Neuronal stem cell (in vitro differentiated cells): ENCODE measurements around the gene SHC2.

Experiments
- DNase-seq: peaks from one replicate; pipeline ENCODE4 v3.0.0-alpha.2; 2013; ENCODE audit warnings: low spot score
- H2AFZ ChIP-seq: one replicate; pipeline ENCODE4 v1.6.1; 2013; ENCODE audit warnings: mild to moderate bottlenecking, low read length, inconsistent platforms
- H2AK5ac ChIP-seq: 2 replicates; pipeline ENCODE4 v1.6.1; 2013; ENCODE audit warnings: low read depth, mild to moderate bottlenecking, inconsistent platforms, low read length, moderate library complexity, mixed read lengths
- H2BK120ac ChIP-seq: 2 replicates; pipeline ENCODE4 v1.6.1; 2013; ENCODE audit warnings: low read depth, mild to moderate bottlenecking, inconsistent platforms, low read length, moderate library complexity, mixed read lengths
- H2BK12ac ChIP-seq: one replicate; pipeline ENCODE4 v1.6.1; 2013; ENCODE audit warnings: low read length, inconsistent platforms
- H2BK15ac ChIP-seq: 2 replicates; pipeline ENCODE4 v1.6.1; 2013; ENCODE audit warnings: mild to moderate bottlenecking, low read length, inconsistent platforms, mixed read lengths
- H2BK5ac ChIP-seq: one replicate; pipeline ENCODE4 v1.6.1; 2013; ENCODE audit warnings: inconsistent platforms, mild to moderate bottlenecking, low read length, moderate library complexity
- H3K14ac ChIP-seq: one replicate; pipeline ENCODE4 v1.6.1; 2013; ENCODE audit warnings: low read length, inconsistent platforms
- H3K18ac ChIP-seq: 2 replicates; pipeline ENCODE4 v1.6.1; 2013; ENCODE audit warnings: low read length, inconsistent platforms
- H3K23ac ChIP-seq: 2 replicates; pipeline ENCODE4 v1.6.1; 2013; ENCODE audit warnings: low read depth, mild to moderate bottlenecking, mixed read lengths, low read length, inconsistent platforms; ENCODE audit not compliant: poor library complexity
- H3K27ac ChIP-seq: replicated peaks from 3 replicates; pipeline ENCODE4 v1.5.1; 2013; ENCODE audit warnings: low read length, inconsistent platforms
- H3K27me3 ChIP-seq, 3 experiments: 2 replicates each; pipeline ENCODE4 v1.6.1; 2013; ENCODE audit warnings: low read length in 3 of 3, mild to moderate bottlenecking in 2 of 3, inconsistent platforms in 1 of 3, low read depth in 1 of 3, mixed read lengths in 1 of 3, moderate library complexity in 1 of 3; ENCODE audit not compliant: control insufficient read depth in 3 of 3, insufficient read depth in 3 of 3
- H3K36me3 ChIP-seq, 2 donors: replicated peaks in 1 of 2; 2 replicates each; pipeline ENCODE4 v1.6.1; 2013; ENCODE audit warnings: low read length in 2 of 2; ENCODE audit not compliant: control insufficient read depth in 2 of 2, insufficient read depth in 2 of 2
- H3K4ac ChIP-seq: 2 replicates; pipeline ENCODE4 v1.6.1; 2013; ENCODE audit warnings: inconsistent platforms, mild to moderate bottlenecking, low read length, moderate library complexity
- H3K4me1 ChIP-seq, 2 donors: 1 replicate in 1 of 2; 2 replicates in 1 of 2; pipeline ENCODE4 v1.6.1; 2013; ENCODE audit warnings: low read length in 2 of 2, low read depth in 1 of 2; ENCODE audit not compliant: control insufficient read depth in 2 of 2, insufficient read depth in 1 of 2
- H3K4me2 ChIP-seq: one replicate; pipeline ENCODE4 v1.6.1; 2013; ENCODE audit warnings: mild to moderate bottlenecking, low read length, inconsistent platforms; ENCODE audit not compliant: insufficient read depth, poor library complexity, severe bottlenecking
- H3K4me3 ChIP-seq, 2 donors: 2 replicates each; pipeline ENCODE4 v1.5.1; 2013; ENCODE audit warnings: low read length in 2 of 2, mild to moderate bottlenecking in 2 of 2, inconsistent platforms in 1 of 2, moderate library complexity in 1 of 2
- H3K79me1 ChIP-seq: one replicate; pipeline ENCODE4 v1.6.1; 2013; ENCODE audit warnings: low read depth, mild to moderate bottlenecking, inconsistent platforms, low read length, moderate library complexity
- H3K9ac ChIP-seq: one replicate; pipeline ENCODE4 v1.6.1; 2013; ENCODE audit warnings: mild to moderate bottlenecking, low read depth, low read length, inconsistent platforms; ENCODE audit not compliant: poor library complexity
- H3K9me3 ChIP-seq, 2 donors: replicated peaks in 1 of 2; 2 replicates each; pipeline versions ENCODE3 to v1.6.1; 2013; ENCODE audit warnings: low read length in 2 of 2, mild to moderate bottlenecking in 2 of 2, inconsistent platforms in 1 of 2, low read depth in 1 of 2, mixed read lengths in 1 of 2, moderate library complexity in 1 of 2; ENCODE audit not compliant: control insufficient read depth in 2 of 2, insufficient read depth in 1 of 2
- H4K8ac ChIP-seq: one replicate; pipeline ENCODE4 v1.6.1; 2013; ENCODE audit warnings: low read depth, mild to moderate bottlenecking, inconsistent platforms, low read length, moderate library complexity
- H4K91ac ChIP-seq: one replicate; pipeline ENCODE4 v1.6.1; 2013; ENCODE audit warnings: low read length, low read depth, mild to moderate bottlenecking, inconsistent platforms; ENCODE audit not compliant: poor library complexity
- WGBS, 2 donors: extraction: QIAGEN DNeasy Blood & Tissue Kit; methylation state at CpG; one replicate each; pipeline ENCODE4 v1.1.7; 2013; ENCODE audit warnings: missing lambda C conversion rate in 2 of 2, mixed read lengths in 1 of 2; ENCODE audit not compliant: insufficient read length in 2 of 2, insufficient replicate concordance in 1 of 2; ENCODE audit errors: extremely low coverage in 2 of 2; 5-methylcytosine and 5-hydroxymethylcytosine counted together

SHC2 gene

GRCh38 chr19:408441-408901 is 52.4 kb downstream of the SHC2 start:
- peak overlapping the region; percentile 95 for H2AFZ ChIP-seq
- H3K4me1 ChIP-seq = peaks cover 16 to 17% of the 10 kb centered on the region in 2 donors
- H2BK120ac ChIP-seq = peak overlapping the region; percentile 95
- H4K8ac ChIP-seq = no peak overlapping the region
- H2BK12ac ChIP-seq = no peak overlapping the region
- H3K4me3 ChIP-seq = peak overlapping the region; percentile 55 to 89
- peaks cover 0 to 10% (median 5%) of the 10 kb centered on the region in 3 experiments for H3K27me3 ChIP-seq
- peaks cover 3% of the 10 kb centered on the region for H3K79me1 ChIP-seq
- no CpG with 5 or more reads among the region's 30 CpGs for WGBS, 2 donors
- peak overlapping the region; percentile 70 for H3K9ac ChIP-seq
- H3K18ac ChIP-seq = peak overlapping the region; percentile 99
- H3K23ac ChIP-seq = peak overlapping the region; percentile 31
- no peaks in the 10 kb centered on the region for H3K36me3 ChIP-seq
- peak overlapping the region; percentile 96 for H2BK15ac ChIP-seq
- peaks cover 4 to 5% of the 10 kb centered on the region in 2 donors for H3K9me3 ChIP-seq
- H2BK5ac ChIP-seq = peak overlapping the region; percentile 82
- no peak overlapping the region for H4K91ac ChIP-seq
- no peak for DNase-seq
- H2AK5ac ChIP-seq = peak overlapping the region; percentile 99
- no peak overlapping the region for H3K4ac ChIP-seq
- H3K14ac ChIP-seq = peak overlapping the region; percentile 84
- H3K27ac ChIP-seq = no peak overlapping the region
- H3K4me2 ChIP-seq = peak overlapping the region; percentile 93

GRCh38 chr19:407511-408440 is 53.1 kb downstream of the SHC2 start:
- H3K27me3 ChIP-seq = peaks cover 0 to 10% (median 5%) of the 10 kb centered on the region in 3 experiments
- H3K27ac ChIP-seq = no peak overlapping the region
- peak overlapping the region; percentile 96 for H2BK15ac ChIP-seq
- H3K4me1 ChIP-seq = peaks cover 16 to 18% of the 10 kb centered on the region in 2 donors
- H3K9ac ChIP-seq = peak overlapping the region; percentile 70
- peak overlapping the region; percentile 55 to 89 for H3K4me3 ChIP-seq
- peak overlapping the region; percentile 16 for H2BK12ac ChIP-seq
- peaks cover 7% of the 10 kb centered on the region for H3K79me1 ChIP-seq
- no peaks in the 10 kb centered on the region for H3K36me3 ChIP-seq
- DNase-seq = no peak
- H2BK120ac ChIP-seq = peak overlapping the region; percentile 95
- peak overlapping the region; percentile 95 for H2AFZ ChIP-seq
- peak overlapping the region; percentile 93 for H3K4me2 ChIP-seq
- H3K14ac ChIP-seq = peak overlapping the region; percentile 31
- H3K9me3 ChIP-seq = peaks cover 5 to 6% of the 10 kb centered on the region in 2 donors
- H3K23ac ChIP-seq = peak overlapping the region; percentile 85
- H2AK5ac ChIP-seq = peak overlapping the region; percentile 99
- WGBS, 2 donors = no CpG with 5 or more reads among the region's 70 CpGs
- H3K18ac ChIP-seq = peak overlapping the region; percentile 99
- no peak overlapping the region for H4K91ac ChIP-seq
- no peak overlapping the region for H4K8ac ChIP-seq
- H3K4ac ChIP-seq = no peak overlapping the region
- H2BK5ac ChIP-seq = peak overlapping the region; percentile 82

GRCh38 chr19:406971-407510 is 53.8 kb downstream of the SHC2 start:
- Histone ChIP-seq H2BK120ac (no peak overlapping the region), H3K27me3 (peaks cover 0 to 10% (median 5%) of the 10 kb centered on the region in 3 experiments), H2BK5ac (no peak overlapping the region), H2AK5ac (peak overlapping the region; percentile 99), H3K4me2 (no peak overlapping the region), H3K9me3 (peaks cover 5 to 6% of the 10 kb centered on the region in 2 donors), H3K4me1 (peaks cover 9 to 13% of the 10 kb centered on the region in 2 donors), H3K4me3 (no peak overlapping the region), H3K4ac (no peak overlapping the region), H2BK12ac (peak overlapping the region; percentile 90), H3K9ac (no peak overlapping the region), H4K91ac (no peak overlapping the region), H3K18ac (no peak overlapping the region), H3K14ac (no peak overlapping the region), H3K79me1 (peaks cover 7% of the 10 kb centered on the region), H3K27ac (no peak overlapping the region), H2AFZ (no peak overlapping the region), H4K8ac (no peak overlapping the region), H3K23ac (peak overlapping the region; percentile 60), H2BK15ac (peak overlapping the region; percentile 96), H3K36me3 (no peaks in the 10 kb centered on the region)
- WGBS, 2 donors = no CpG with 5 or more reads among the region's 48 CpGs
- DNase-seq = no peak
